22Rv1 (cell line): ENCODE results near the gene PSMG3.

ENCODE experiments used
- ZFX ChIP-seq: fragments of 450-650 bp; IDR thresholded peaks from 2 replicates; pipeline ENCODE4 v1.6.1; 2017; ENCODE audit warnings: antibody characterized with exemption, borderline replicate concordance
- TF ChIP-seq, protein P1 (sequence below): fragments of 450-650 bp; IDR thresholded peaks from 2 replicates; pipeline ENCODE4 v1.5.1; 2017; ENCODE audit warnings: mild to moderate bottlenecking

DNA sequence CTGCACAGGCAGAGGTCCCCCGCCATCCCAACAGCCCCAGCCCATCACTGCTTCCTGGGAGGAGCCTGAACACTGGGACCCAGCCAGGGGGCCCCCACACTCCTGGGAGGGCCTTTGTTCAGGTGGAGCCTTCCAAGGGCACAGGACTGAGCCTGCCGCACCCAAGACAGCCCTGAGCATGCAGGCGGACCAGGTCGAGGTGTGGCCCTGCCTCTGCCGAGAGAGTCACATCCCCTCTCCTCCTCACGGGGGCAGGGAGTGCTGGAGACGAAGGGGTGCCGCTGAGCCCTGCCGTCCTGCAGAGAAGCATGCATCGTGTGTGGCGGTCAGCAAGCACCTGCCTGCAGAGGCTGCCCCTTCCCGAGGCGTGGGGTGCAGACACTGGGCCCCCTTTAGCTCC, 46.6 kb downstream of the PSMG3 start:
- TF ChIP-seq, protein P1, sequence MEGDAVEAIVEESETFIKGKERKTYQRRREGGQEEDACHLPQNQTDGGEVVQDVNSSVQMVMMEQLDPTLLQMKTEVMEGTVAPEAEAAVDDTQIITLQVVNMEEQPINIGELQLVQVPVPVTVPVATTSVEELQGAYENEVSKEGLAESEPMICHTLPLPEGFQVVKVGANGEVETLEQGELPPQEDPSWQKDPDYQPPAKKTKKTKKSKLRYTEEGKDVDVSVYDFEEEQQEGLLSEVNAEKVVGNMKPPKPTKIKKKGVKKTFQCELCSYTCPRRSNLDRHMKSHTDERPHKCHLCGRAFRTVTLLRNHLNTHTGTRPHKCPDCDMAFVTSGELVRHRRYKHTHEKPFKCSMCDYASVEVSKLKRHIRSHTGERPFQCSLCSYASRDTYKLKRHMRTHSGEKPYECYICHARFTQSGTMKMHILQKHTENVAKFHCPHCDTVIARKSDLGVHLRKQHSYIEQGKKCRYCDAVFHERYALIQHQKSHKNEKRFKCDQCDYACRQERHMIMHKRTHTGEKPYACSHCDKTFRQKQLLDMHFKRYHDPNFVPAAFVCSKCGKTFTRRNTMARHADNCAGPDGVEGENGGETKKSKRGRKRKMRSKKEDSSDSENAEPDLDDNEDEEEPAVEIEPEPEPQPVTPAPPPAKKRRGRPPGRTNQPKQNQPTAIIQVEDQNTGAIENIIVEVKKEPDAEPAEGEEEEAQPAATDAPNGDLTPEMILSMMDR = no peak
- TF ChIP-seq ZFX = no peak
